ENCODE measurements around the gene EIF2B4.

- TF ChIP-seq POLR2A (IDR thresholded peaks at IDR 0.05) (no peak), CTCF (IDR thresholded peaks at IDR 0.05) (no peak), POLR2AphosphoS5 (IDR thresholded peaks at IDR 0.05) (no peak)
Measured at GRCh38 chr2:27416151-27416550, 46.0 kb upstream of the EIF2B4 start.
